H1 (cell line): ENCODE measurements around the gene ACADM.

Experiments used
- CTCF ChIP-seq, 3 experiments: IDR thresholded peaks; 1 replicate in 2 of 3; 2 replicates in 1 of 3; pipeline versions ENCODE4 v1.5.1 to v1.6.1; 2011; ENCODE audit warnings: low read length in 3 of 3, mild to moderate bottlenecking in 3 of 3, inconsistent platforms in 2 of 3, low read depth in 1 of 3, moderate library complexity in 1 of 3; ENCODE audit not compliant: insufficient read depth in 1 of 3; ENCODE audit errors: control extremely low read depth in 1 of 3
- EP300 ChIP-seq, 2 experiments: IDR thresholded peaks; 1 replicate in 1 of 2; 2 replicates in 1 of 2; pipeline ENCODE4 v1.6.1; 2011 to 2012; ENCODE audit warnings: low read depth in 2 of 2, low read length in 2 of 2, mild to moderate bottlenecking in 2 of 2, borderline replicate concordance in 1 of 2, inconsistent platforms in 1 of 2, moderate library complexity in 1 of 2
- EZH2 ChIP-seq: fragments of 200-600 bp; sonication (generic); IDR thresholded peaks from 2 replicates; pipeline ENCODE4 v1.7.1; 2012; ENCODE audit warnings: low read depth, mild to moderate bottlenecking, moderate library complexity, low read length, inconsistent platforms; ENCODE audit not compliant: severe bottlenecking
- POLR2AphosphoS5 ChIP-seq: IDR thresholded peaks from 2 replicates; pipeline ENCODE4 v1.6.1; 2011; ENCODE audit warnings: low read depth, low read length
- POU5F1 ChIP-seq: IDR thresholded peaks from 2 replicates; pipeline ENCODE4 v1.6.1; 2011; ENCODE audit warnings: low read depth, mild to moderate bottlenecking, low read length, moderate library complexity
- SIX5 ChIP-seq: IDR thresholded peaks from 2 replicates; pipeline ENCODE4 v1.6.1; 2011; ENCODE audit warnings: mild to moderate bottlenecking, low read depth, low read length
- SP2 ChIP-seq: IDR thresholded peaks from 2 replicates; pipeline ENCODE4 v1.6.1; 2012; ENCODE audit warnings: mild to moderate bottlenecking, low read length, inconsistent platforms
- SP4 ChIP-seq: IDR thresholded peaks from 2 replicates; pipeline ENCODE4 v1.6.1; 2012; ENCODE audit warnings: low read length, inconsistent platforms
- TAF1 ChIP-seq: IDR thresholded peaks from 2 replicates; pipeline ENCODE4 v1.6.1; 2011; ENCODE audit warnings: mild to moderate bottlenecking, low read depth, low read length
- TCF12 ChIP-seq: IDR thresholded peaks from 2 replicates; pipeline ENCODE4 v1.6.1; 2011; ENCODE audit warnings: low read depth, mild to moderate bottlenecking, low read length

- TF ChIP-seq EP300 (IDR thresholded peaks at IDR 0.05; ENCODE audit: borderline replicate concordance in 1 of 2, low read depth in 2 of 2, low read length in 2 of 2): no peak
- TF ChIP-seq EZH2: no peak
- TF ChIP-seq POU5F1: no peak
- TF ChIP-seq TCF12: no peak
- no peak for TF ChIP-seq POLR2AphosphoS5
- no peak for TF ChIP-seq SP2
- TF ChIP-seq TAF1: no peak
- no peak for TF ChIP-seq CTCF (IDR thresholded peaks at IDR 0.05; ENCODE audit: control extremely low read depth in 1 of 3, insufficient read depth in 1 of 3, low read depth in 1 of 3, low read length in 3 of 3)
- no peak for TF ChIP-seq SP4
- no peak for TF ChIP-seq SIX5
These were observed 62.5 kb downstream of the ACADM start for GRCh38 chr1:75786901-75787493.
